HG03565 (cell line): ENCODE results near the gene ZNF524.

Experiments used
- ATAC-seq: cut with Tn5 transposase; IDR thresholded peaks from one replicate; pipeline ENCODE4 v1.9.1; 2021; ENCODE audit warnings: mild to moderate bottlenecking, moderate library complexity; ENCODE audit not compliant: unreplicated experiment

ZNF524 gene

GRCh38 chr19:55652311-55653128 lies 52.4 kb downstream of the ZNF524 start:
- no peak for ATAC-seq
